HepG2 (cell line): ENCODE data around the gene CHRNB1. TPM values are rescaled to one million over a fixed set of nuclear protein-coding genes. Genes with fewer than 3 reads are reported as not detected.

ENCODE experiments used
- BORCS8-MEF2B ChIP-seq: sonication (generic); formaldehyde crosslinking; IDR thresholded peaks from 2 replicates; pipeline ENCODE4 v1.8.0; 2022; ENCODE audit warnings: mild to moderate bottlenecking, missing genetic modification reagents
- CBX1 ChIP-seq: IDR thresholded peaks from one replicate; pipeline ENCODE4 v1.6.1; 2016; ENCODE audit warnings: antibody characterized with exemption, low read depth
- ELF3 ChIP-seq: IDR thresholded peaks from 2 replicates; pipeline ENCODE4 v1.6.1; 2016; ENCODE audit warnings: missing genetic modification reagents, missing compliant biosample characterization
- FIP1L1 ChIP-seq: fragments of 200-400 bp; formaldehyde crosslinking; IDR thresholded peaks from 2 replicates; pipeline ENCODE4 v1.6.1; 2018; ENCODE audit warnings: low read depth, mild to moderate bottlenecking, low read length, moderate library complexity, borderline replicate concordance; ENCODE audit not compliant: insufficient read depth
- HES4 ChIP-seq: sonication (generic); formaldehyde crosslinking; IDR thresholded peaks from 2 replicates; pipeline ENCODE4 v1.9.0; 2021; ENCODE audit warnings: mild to moderate bottlenecking, missing genetic modification reagents, borderline replicate concordance
- KAT2B ChIP-seq: fragments of 150-350 bp; IDR thresholded peaks from 2 replicates; pipeline ENCODE4 v1.6.1; 2014; ENCODE audit warnings: low read depth, low read length, borderline replicate concordance
- KLF11 ChIP-seq: IDR thresholded peaks from 2 replicates; pipeline ENCODE4 v1.6.1; 2016; ENCODE audit warnings: missing compliant biosample characterization
- LCORL ChIP-seq, 2 experiments: fragments of 450-650 bp in 1 of 2; sonication (generic) in 1 of 2; formaldehyde crosslinking in 1 of 2; IDR thresholded peaks; 2 replicates each; pipeline versions ENCODE4 v1.5.0 to v1.6.1; 2017 to 2020; ENCODE audit warnings: antibody characterized with exemption in 1 of 2, missing genetic modification reagents in 1 of 2
- NFE2 ChIP-seq: sonication (generic); formaldehyde crosslinking; IDR thresholded peaks from 2 replicates; pipeline ENCODE4 v1.4.0; 2020; ENCODE audit warnings: missing genetic modification reagents
- NR1H2 ChIP-seq: sonication (generic); formaldehyde crosslinking; IDR thresholded peaks from 2 replicates; pipeline ENCODE4 v1.8.1; 2022; ENCODE audit warnings: low read depth, missing genetic modification reagents, borderline replicate concordance
- PPARG ChIP-seq: conservative IDR thresholded peaks from 2 replicates; pipeline ENCODE4 v1.6.1; 2016; ENCODE audit warnings: missing biosample characterization, missing genetic modification reagents
- ZBTB38 ChIP-seq: sonication (generic); formaldehyde crosslinking; IDR thresholded peaks from 2 replicates; pipeline ENCODE4 v1.5.1; 2020; ENCODE audit warnings: mild to moderate bottlenecking, missing genetic modification reagents
- ZBTB42 ChIP-seq: sonication (generic); formaldehyde crosslinking; IDR thresholded peaks from 2 replicates; pipeline ENCODE4 v1.5.0; 2020; ENCODE audit warnings: mild to moderate bottlenecking, missing genetic modification reagents
- ZNF557 ChIP-seq: sonication (generic); formaldehyde crosslinking; IDR thresholded peaks from 2 replicates; pipeline ENCODE4 v1.4.0; 2020; ENCODE audit warnings: missing genetic modification reagents
- ZNF619 ChIP-seq: sonication (generic); formaldehyde crosslinking; IDR thresholded peaks from 2 replicates; pipeline ENCODE4 v1.4.0; 2020; ENCODE audit warnings: mild to moderate bottlenecking, missing genetic modification reagents
- ZNF7 ChIP-seq: IDR thresholded peaks from 2 replicates; pipeline ENCODE4 v1.6.1; 2016; ENCODE audit warnings: missing biosample characterization, missing genetic modification reagents
- polyA plus RNA-seq, 8 experiments: library from polyadenylated mRNA; depleted of rRNA in 3 of 8; stranded (reverse) in 7 of 8; unstranded in 1 of 8; fragments of >200 nt; fragmentation: Illumina TruSeq in 4 of 8; extraction: Trizol in 4 of 8; gene quantifications; 2 replicates each; pipeline versions ENCODE4 v1.2.1 to v1.2.3, GENCODE V29; 2011 to 2016; ENCODE audit warnings: low read depth in 4 of 8, missing spikeins in 1 of 8, mixed read lengths in 1 of 8; ENCODE audit not compliant: insufficient read depth in 1 of 8
- total RNA-seq, 5 experiments: library from RNA; depleted of rRNA; stranded (reverse); fragments of >200 nt; fragmentation: Illumina TruSeq; extraction: Trizol; gene quantifications; 2 replicates each; pipeline ENCODE4 v1.2.3, GENCODE V29; 2016; ENCODE audit warnings: low read depth in 1 of 5
- TF ChIP-seq, protein P1 (sequence below): sonication (generic); formaldehyde crosslinking; IDR thresholded peaks from 2 replicates; pipeline ENCODE4 v1.4.0; 2020; ENCODE audit warnings: missing genetic modification reagents, borderline replicate concordance
- TF ChIP-seq, protein P2 (sequence below): sonication (generic); formaldehyde crosslinking; IDR thresholded peaks from 2 replicates; pipeline ENCODE4 v1.4.0; 2020; ENCODE audit warnings: mild to moderate bottlenecking, low read depth, missing genetic modification reagents
- TF ChIP-seq, protein P3 (sequence below): sonication (generic); formaldehyde crosslinking; IDR thresholded peaks from 2 replicates; pipeline ENCODE4 v1.4.0; 2020; ENCODE audit warnings: missing genetic modification reagents
- TF ChIP-seq, protein P4 (sequence below): sonication (generic); formaldehyde crosslinking; IDR thresholded peaks from 2 replicates; pipeline ENCODE4 v1.5.0; 2020; ENCODE audit warnings: missing genetic modification reagents
- TF ChIP-seq, protein P5 (sequence below): sonication (generic); formaldehyde crosslinking; IDR thresholded peaks from 2 replicates; pipeline ENCODE4 v1.8.1; 2022; ENCODE audit warnings: low read depth, mild to moderate bottlenecking, missing genetic modification reagents

Gene CHRNB1
- total and polyA plus RNA-seq, 2 of the 13 experiments (the other 11 are each of a cell fraction or from before 2014, with no cell fraction given), result 5.4 to 33.7 TPM

DNA sequence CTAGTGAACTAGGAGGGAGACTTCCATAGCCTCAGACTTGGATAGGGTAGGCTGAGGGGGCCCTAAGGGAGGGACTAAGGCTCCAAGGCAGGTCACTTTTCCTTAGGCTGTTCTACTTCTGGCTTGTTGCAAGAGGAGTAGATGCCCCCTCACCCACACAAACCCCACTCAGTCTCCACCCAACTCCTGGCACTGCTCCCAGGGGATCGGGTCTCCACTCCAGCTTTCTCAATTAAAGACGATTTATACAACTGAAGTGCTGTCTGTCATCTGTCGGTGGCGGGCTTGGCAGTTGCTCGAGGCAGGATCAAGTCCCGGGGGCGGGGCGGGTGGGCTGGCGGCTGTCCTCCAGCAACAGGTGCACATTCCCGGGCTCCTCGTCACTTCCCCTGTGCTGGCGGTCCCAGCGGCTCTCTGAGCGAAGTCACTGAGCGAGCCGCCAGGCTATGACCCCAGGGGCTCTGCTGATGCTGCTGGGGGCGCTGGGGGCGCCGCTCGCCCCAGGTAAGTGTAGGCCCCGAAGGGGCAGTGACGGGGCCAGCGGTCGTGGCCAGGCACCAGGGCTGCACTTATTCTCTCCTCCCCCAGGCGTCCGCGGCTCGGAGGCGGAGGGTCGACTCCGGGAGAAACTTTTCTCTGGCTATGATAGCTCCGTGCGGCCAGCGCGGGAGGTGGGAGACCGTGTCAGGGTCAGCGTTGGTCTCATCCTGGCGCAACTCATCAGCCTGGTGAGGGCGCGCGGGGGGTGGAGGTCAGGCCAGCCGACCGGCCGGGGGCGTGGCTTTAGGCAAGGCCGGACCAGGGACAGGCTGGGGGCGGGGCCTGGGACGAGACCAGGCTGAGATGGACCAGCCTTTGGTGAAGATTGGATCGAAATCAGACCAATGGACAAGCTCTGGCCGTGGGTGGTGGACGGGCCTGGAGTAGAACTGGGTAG is at the start of gene CHRNB1 (continued):
- TF ChIP-seq, protein P1, sequence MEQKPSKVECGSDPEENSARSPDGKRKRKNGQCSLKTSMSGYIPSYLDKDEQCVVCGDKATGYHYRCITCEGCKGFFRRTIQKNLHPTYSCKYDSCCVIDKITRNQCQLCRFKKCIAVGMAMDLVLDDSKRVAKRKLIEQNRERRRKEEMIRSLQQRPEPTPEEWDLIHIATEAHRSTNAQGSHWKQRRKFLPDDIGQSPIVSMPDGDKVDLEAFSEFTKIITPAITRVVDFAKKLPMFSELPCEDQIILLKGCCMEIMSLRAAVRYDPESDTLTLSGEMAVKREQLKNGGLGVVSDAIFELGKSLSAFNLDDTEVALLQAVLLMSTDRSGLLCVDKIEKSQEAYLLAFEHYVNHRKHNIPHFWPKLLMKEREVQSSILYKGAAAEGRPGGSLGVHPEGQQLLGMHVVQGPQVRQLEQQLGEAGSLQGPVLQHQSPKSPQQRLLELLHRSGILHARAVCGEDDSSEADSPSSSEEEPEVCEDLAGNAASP (CRISPR knock-in tag), result peak; percentile 73; the same call in 1 of the 2 replicates
- 0 out of 2 replicates have a peak, but pooled peaks have one; percentile 19 for TF ChIP-seq PPARG
- TF ChIP-seq, protein P2, sequence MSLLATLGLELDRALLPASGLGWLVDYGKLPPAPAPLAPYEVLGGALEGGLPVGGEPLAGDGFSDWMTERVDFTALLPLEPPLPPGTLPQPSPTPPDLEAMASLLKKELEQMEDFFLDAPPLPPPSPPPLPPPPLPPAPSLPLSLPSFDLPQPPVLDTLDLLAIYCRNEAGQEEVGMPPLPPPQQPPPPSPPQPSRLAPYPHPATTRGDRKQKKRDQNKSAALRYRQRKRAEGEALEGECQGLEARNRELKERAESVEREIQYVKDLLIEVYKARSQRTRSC (CRISPR knock-in tag), result no peak
- no peak for TF ChIP-seq ZNF619 (CRISPR knock-in tag)
- TF ChIP-seq LCORL (IDR thresholded peaks at IDR 0.05), result no peak
- no peak; the same call in 1 of the 2 replicates for TF ChIP-seq LCORL (CRISPR knock-in tag; IDR thresholded peaks at IDR 0.05)
- TF ChIP-seq ZNF557 (CRISPR knock-in tag), result no peak
- no peak for TF ChIP-seq HES4 (CRISPR knock-in tag)
- TF ChIP-seq, protein P3, sequence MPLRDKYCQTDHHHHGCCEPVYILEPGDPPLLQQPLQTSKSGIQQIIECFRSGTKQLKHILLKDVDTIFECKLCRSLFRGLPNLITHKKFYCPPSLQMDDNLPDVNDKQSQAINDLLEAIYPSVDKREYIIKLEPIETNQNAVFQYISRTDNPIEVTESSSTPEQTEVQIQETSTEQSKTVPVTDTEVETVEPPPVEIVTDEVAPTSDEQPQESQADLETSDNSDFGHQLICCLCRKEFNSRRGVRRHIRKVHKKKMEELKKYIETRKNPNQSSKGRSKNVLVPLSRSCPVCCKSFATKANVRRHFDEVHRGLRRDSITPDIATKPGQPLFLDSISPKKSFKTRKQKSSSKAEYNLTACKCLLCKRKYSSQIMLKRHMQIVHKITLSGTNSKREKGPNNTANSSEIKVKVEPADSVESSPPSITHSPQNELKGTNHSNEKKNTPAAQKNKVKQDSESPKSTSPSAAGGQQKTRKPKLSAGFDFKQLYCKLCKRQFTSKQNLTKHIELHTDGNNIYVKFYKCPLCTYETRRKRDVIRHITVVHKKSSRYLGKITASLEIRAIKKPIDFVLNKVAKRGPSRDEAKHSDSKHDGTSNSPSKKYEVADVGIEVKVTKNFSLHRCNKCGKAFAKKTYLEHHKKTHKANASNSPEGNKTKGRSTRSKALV (CRISPR knock-in tag), result peak; percentile 59; the same call in 1 of the 2 replicates
- no peak; the same call in 1 of the 2 replicates for TF ChIP-seq KLF11
- TF ChIP-seq ZBTB38, result 0 out of 2 replicates have a peak, but pooled peaks have one; percentile 33
- no peak for TF ChIP-seq BORCS8-MEF2B (CRISPR knock-in tag)
- TF ChIP-seq ZNF7 (CRISPR knock-in tag), result no peak
- no peak for TF ChIP-seq ELF3 (CRISPR knock-in tag)
- no peak for TF ChIP-seq NFE2 (CRISPR knock-in tag)
- TF ChIP-seq FIP1L1, result peak; percentile 75; the same call in 1 of the 2 replicates
- no peak for TF ChIP-seq NR1H2 (CRISPR knock-in tag)
- TF ChIP-seq, protein P4, sequence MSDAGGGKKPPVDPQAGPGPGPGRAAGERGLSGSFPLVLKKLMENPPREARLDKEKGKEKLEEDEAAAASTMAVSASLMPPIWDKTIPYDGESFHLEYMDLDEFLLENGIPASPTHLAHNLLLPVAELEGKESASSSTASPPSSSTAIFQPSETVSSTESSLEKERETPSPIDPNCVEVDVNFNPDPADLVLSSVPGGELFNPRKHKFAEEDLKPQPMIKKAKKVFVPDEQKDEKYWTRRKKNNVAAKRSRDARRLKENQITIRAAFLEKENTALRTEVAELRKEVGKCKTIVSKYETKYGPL, result no peak
- TF ChIP-seq CBX1, result no peak
- no peak for TF ChIP-seq ZBTB42 (CRISPR knock-in tag)
- TF ChIP-seq, protein P5, sequence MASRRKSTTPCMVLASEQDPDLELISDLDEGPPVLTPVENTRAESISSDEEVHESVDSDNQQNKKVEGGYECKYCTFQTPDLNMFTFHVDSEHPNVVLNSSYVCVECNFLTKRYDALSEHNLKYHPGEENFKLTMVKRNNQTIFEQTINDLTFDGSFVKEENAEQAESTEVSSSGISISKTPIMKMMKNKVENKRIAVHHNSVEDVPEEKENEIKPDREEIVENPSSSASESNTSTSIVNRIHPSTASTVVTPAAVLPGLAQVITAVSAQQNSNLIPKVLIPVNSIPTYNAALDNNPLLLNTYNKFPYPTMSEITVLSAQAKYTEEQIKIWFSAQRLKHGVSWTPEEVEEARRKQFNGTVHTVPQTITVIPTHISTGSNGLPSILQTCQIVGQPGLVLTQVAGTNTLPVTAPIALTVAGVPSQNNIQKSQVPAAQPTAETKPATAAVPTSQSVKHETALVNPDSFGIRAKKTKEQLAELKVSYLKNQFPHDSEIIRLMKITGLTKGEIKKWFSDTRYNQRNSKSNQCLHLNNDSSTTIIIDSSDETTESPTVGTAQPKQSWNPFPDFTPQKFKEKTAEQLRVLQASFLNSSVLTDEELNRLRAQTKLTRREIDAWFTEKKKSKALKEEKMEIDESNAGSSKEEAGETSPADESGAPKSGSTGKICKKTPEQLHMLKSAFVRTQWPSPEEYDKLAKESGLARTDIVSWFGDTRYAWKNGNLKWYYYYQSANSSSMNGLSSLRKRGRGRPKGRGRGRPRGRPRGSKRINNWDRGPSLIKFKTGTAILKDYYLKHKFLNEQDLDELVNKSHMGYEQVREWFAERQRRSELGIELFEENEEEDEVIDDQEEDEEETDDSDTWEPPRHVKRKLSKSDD, result 0 out of 2 replicates have a peak, but pooled peaks have one; percentile 32
- TF ChIP-seq KAT2B, result no peak
